ENCODE results near the gene LAG3.

Gene LAG3

GRCh38 chr12:6752921-6753771 is 19.2 kb upstream of the LAG3 start, which contains the start of gene MLF2:
Gene MLF2 (minus strand): TSS chr12:6753141. CDS start chr12:6752334, 807 bp downstream.
- Histone ChIP-seq H3K27ac (peak within 1 kb of the TSS; percentile 92), H3K36me3 (peaks cover 40% of the 10 kb centered on the region), H3K4me2 (peak within 1 kb of the TSS; percentile 89), H3K4me1 (peaks cover 37% of the 10 kb centered on the region), H3K4me3 (peak within 1 kb of the TSS; percentile 92), H3K27me3 (no peaks in the 10 kb centered on the region), H3K9me3 (no peaks in the 10 kb centered on the region), H3K9ac (peak within 1 kb of the TSS; percentile 95), H4K20me1 (peaks cover 25% of the 10 kb centered on the region; the same call in 1 of the 2 replicates)
- TF ChIP-seq Cebpa-rat (IDR thresholded peaks at IDR 0.05) = no peak

GRCh38 chr12:6753772-6754356 is 18.5 kb upstream of the LAG3 start:
- peaks cover 25% of the 10 kb centered on the region; the same call in 1 of the 2 replicates for H4K20me1 ChIP-seq

GRCh38 chr12:6754411-6754810 is 17.9 kb upstream of the LAG3 start:
- H3K36me3 ChIP-seq = peaks cover 27% of the 10 kb centered on the region
- H3K27me3 ChIP-seq = no peaks in the 10 kb centered on the region
- H3K4me3 ChIP-seq = no peak overlapping the region
- H3K4me2 ChIP-seq = peak overlapping the region; percentile 89
- no peak overlapping the region for H3K27ac ChIP-seq
- no peaks in the 10 kb centered on the region for H3K9me3 ChIP-seq
- TF ChIP-seq Cebpa-rat (IDR thresholded peaks at IDR 0.05) = no peak
- peaks cover 44% of the 10 kb centered on the region for H3K4me1 ChIP-seq
- H4K20me1 ChIP-seq = peaks cover 24% of the 10 kb centered on the region; the same call in 1 of the 2 replicates
- H3K9ac ChIP-seq = no peak overlapping the region

More at GRCh38 chr12:6753772-6754356, 18.5 kb upstream of the LAG3 start:
- Histone ChIP-seq H3K4me2 (peak overlapping the region; percentile 89), H3K9me3 (no peaks in the 10 kb centered on the region), H3K9ac (peak overlapping the region; percentile 95), H3K27ac (no peak overlapping the region), H3K4me3 (peak overlapping the region; percentile 92), H3K4me1 (peaks cover 44% of the 10 kb centered on the region), H3K36me3 (peaks cover 32% of the 10 kb centered on the region), H3K27me3 (no peaks in the 10 kb centered on the region)
- TF ChIP-seq Cebpa-rat (IDR thresholded peaks at IDR 0.05) = no peak

- Histone ChIP-seq H3K9me3 (no peaks in the 10 kb centered on the region), H3K9ac (no peak overlapping the region), H3K4me1 (peaks cover 30% of the 10 kb centered on the region), H3K27ac (no peak overlapping the region), H3K36me3 (no peaks in the 10 kb centered on the region), H3K4me2 (peak overlapping the region; percentile 14; the same call in 1 of the 2 replicates), H3K27me3 (peaks cover 9% of the 10 kb centered on the region), H4K20me1 (peaks cover 4% of the 10 kb centered on the region; the same call in 1 of the 2 replicates), H3K4me3 (no peak overlapping the region)
- no peak for TF ChIP-seq Cebpa-rat (IDR thresholded peaks at IDR 0.05)
Observed at GRCh38 chr12:6757028-6757690, 15.2 kb upstream of the LAG3 start.

- Histone ChIP-seq H3K36me3 (no peaks in the 10 kb centered on the region), H3K9me3 (no peaks in the 10 kb centered on the region), H3K4me3 (no peak overlapping the region), H3K4me1 (peaks cover 27% of the 10 kb centered on the region), H3K27me3 (peaks cover 23% of the 10 kb centered on the region), H3K9ac (no peak overlapping the region), H4K20me1 (0 out of 2 replicates have a peak, but pooled peaks cover 5% of the 10 kb centered on the region), H3K27ac (no peak overlapping the region), H3K4me2 (peak overlapping the region; percentile 11; the same call in 1 of the 2 replicates)
- TF ChIP-seq Cebpa-rat (IDR thresholded peaks at IDR 0.05) = no peak
Observed at GRCh38 chr12:6758506-6759095, 13.7 kb upstream of the LAG3 start.

- H3K36me3 ChIP-seq = no peaks in the 10 kb centered on the region
- H3K27ac ChIP-seq = no peak overlapping the region
- 0 out of 2 replicates have a peak, but pooled peaks cover 7% of the 10 kb centered on the region for H4K20me1 ChIP-seq
- H3K4me1 ChIP-seq = peaks cover 25% of the 10 kb centered on the region
- H3K9me3 ChIP-seq = no peaks in the 10 kb centered on the region
- H3K9ac ChIP-seq = no peak overlapping the region
- no peak for TF ChIP-seq Cebpa-rat (IDR thresholded peaks at IDR 0.05)
- no peak overlapping the region for H3K4me2 ChIP-seq
- no peak overlapping the region for H3K4me3 ChIP-seq
- H3K27me3 ChIP-seq = peaks cover 35% of the 10 kb centered on the region
Observed at GRCh38 chr12:6759741-6760140, 12.6 kb upstream of the LAG3 start.

- Histone ChIP-seq H3K9me3 (no peaks in the 10 kb centered on the region), H3K4me2 (no peak overlapping the region), H3K36me3 (no peaks in the 10 kb centered on the region), H3K4me1 (peaks cover 31% of the 10 kb centered on the region), H3K9ac (no peak overlapping the region), H3K27me3 (peaks cover 71% of the 10 kb centered on the region), H3K27ac (no peak overlapping the region), H4K20me1 (peaks cover 26% of the 10 kb centered on the region), H3K4me3 (no peak overlapping the region)
- TF ChIP-seq Cebpa-rat (IDR thresholded peaks at IDR 0.05) = no peak
Observed at GRCh38 chr12:6763380-6763779, 8.9 kb upstream of the LAG3 start.

GRCh38 chr12:6764011-6764828 is 8.1 kb upstream of the LAG3 start:
- Histone ChIP-seq H3K4me3 (0 out of 2 replicates have a peak overlapping the region, but pooled peaks have one; percentile 3), H3K9ac (no peak overlapping the region), H4K20me1 (peaks cover 34% of the 10 kb centered on the region), H3K9me3 (no peaks in the 10 kb centered on the region), H3K27ac (no peak overlapping the region), H3K4me2 (peak overlapping the region; percentile 39), H3K27me3 (peaks cover 80% of the 10 kb centered on the region), H3K4me1 (peaks cover 31% of the 10 kb centered on the region), H3K36me3 (no peaks in the 10 kb centered on the region)
- no peak for TF ChIP-seq Cebpa-rat (IDR thresholded peaks at IDR 0.05)

Measured in BLaER1 (cell line).